ENCODE results near the gene ADNP. TPM values are rescaled to one million over a fixed set of nuclear protein-coding genes. Genes with fewer than 3 reads are reported as not detected.

Gene ADNP
- total and polyA plus RNA-seq, 7 donors = 13.3 to 40.1 (median 34.2) TPM

GRCh38 chr20:50933589-50933988 is 2.4 kb upstream of the ADNP start:
- WGBS, 3 donors = 83 to 94% (median 94%) methylated on average over 1 of the region's 1 CpG
- H3K4me1 ChIP-seq = peaks cover 14% of the 10 kb centered on the region
- TF ChIP-seq CTCF (IDR thresholded peaks at IDR 0.05) = no peak
- H3K36me3 ChIP-seq (ENCODE audit: insufficient read depth in 1 of 2, low read depth in 1 of 2) = peaks cover 3 to 62% of the 10 kb centered on the region in 2 donors
- H3K9me3 ChIP-seq = no peaks in the 10 kb centered on the region
- no peak for ATAC-seq
- no peak overlapping the region for H3K4me3 ChIP-seq
- DNase-seq = no peak
- no peaks in the 10 kb centered on the region for H3K27me3 ChIP-seq (ENCODE audit: insufficient read depth in 3 of 3, low read length in 2 of 3)
- intact Hi-C loops (cut with DNase I) = no loop called here
- no peak overlapping the region for H3K27ac ChIP-seq

- Histone ChIP-seq H3K4me1 (peaks cover 22% of the 10 kb centered on the region), H3K9me3 (no peaks in the 10 kb centered on the region), H3K4me3 (no peak overlapping the region), H3K27ac (peak overlapping the region; percentile 100), H3K36me3 (ENCODE audit: insufficient read depth in 1 of 2, low read depth in 1 of 2) (peaks cover 5 to 62% of the 10 kb centered on the region in 2 donors), H3K27me3 (ENCODE audit: insufficient read depth in 3 of 3, low read length in 2 of 3) (no peaks in the 10 kb centered on the region)
- TF ChIP-seq CTCF (IDR thresholded peaks at IDR 0.05) = no peak
- ATAC-seq (no peak), DNase-seq (no peak)
- intact Hi-C loops (cut with DNase I) = no loop called here
- WGBS, 3 donors = 40 to 60% (median 43%) methylated on average over 1 of the region's 1 CpG
Observed at GRCh38 chr20:50932691-50933280, 1.5 kb upstream of the ADNP start.

GRCh38 chr20:50932016-50932485 is 814 bp upstream of the ADNP start:
- TF ChIP-seq CTCF (IDR thresholded peaks at IDR 0.05) = no peak
- peak overlapping the region; percentile 100 for H3K27ac ChIP-seq
- no peaks in the 10 kb centered on the region for H3K9me3 ChIP-seq
- H3K27me3 ChIP-seq (ENCODE audit: insufficient read depth in 3 of 3, low read length in 2 of 3) = no peaks in the 10 kb centered on the region
- WGBS, 3 donors = 31 to 42% (median 40%) methylated on average over 6 of the region's 6 CpGs
- intact Hi-C loops (cut with DNase I) = no loop called here
- ATAC-seq (no peak), DNase-seq (no peak)
- H3K36me3 ChIP-seq (ENCODE audit: insufficient read depth in 1 of 2, low read depth in 1 of 2) = peaks cover 5 to 61% of the 10 kb centered on the region in 2 donors
- peaks cover 30% of the 10 kb centered on the region for H3K4me1 ChIP-seq
- H3K4me3 ChIP-seq = peak overlapping the region; percentile 74

GRCh38 chr20:50930976-50931305 is 296 bp downstream of the ADNP start:
- ATAC-seq = peak; percentile 37 to 59 (median 52)
- intact Hi-C loops (cut with DNase I) = loop anchor here (2.0 kb wide), 1 partner anchor 28 kb away; the partner anchor contains the start of genes DPM1 (in 2 of the 2) and MOCS3 (in 2 of the 2)
- Histone ChIP-seq H3K36me3 (ENCODE audit: insufficient read depth in 1 of 2, low read depth in 1 of 2) (peaks cover 5 to 53% of the 10 kb centered on the region in 2 donors), H3K27me3 (ENCODE audit: insufficient read depth in 3 of 3, low read length in 2 of 3) (no peaks in the 10 kb centered on the region), H3K27ac (peak overlapping the region; percentile 100), H3K4me1 (peaks cover 41% of the 10 kb centered on the region), H3K4me3 (peak overlapping the region; percentile 74), H3K9me3 (no peaks in the 10 kb centered on the region)
- WGBS, 3 donors = 0 to 3% (median 0%) methylated on average over 2 to 39 of the region's 45 CpGs
- DNase-seq = no peak
- no peak for TF ChIP-seq CTCF (IDR thresholded peaks at IDR 0.05)
